Amniotic epithelial cell (primary cell): ENCODE measurements around the gene SKOR2.
"Not testable (repeated sequence)": the region's sequence is repeated elsewhere in the genome, so short reads cannot be mapped to it uniquely, and the experiment has no call there.

Source experiments
- DNase-seq: peaks from one replicate; pipeline ENCODE4 v3.0.0-alpha.2; 2010; ENCODE audit warnings: low read depth

The SKOR2 gene

GRCh38 chr18:47195961-47196360 is 55.5 kb downstream of the SKOR2 start:
- not testable (repeated sequence) for DNase-seq

- peak; percentile 55 for DNase-seq
Observed at GRCh38 chr18:47191961-47192360, 59.5 kb downstream of the SKOR2 start.

GRCh38 chr18:47187721-47188120 is 63.7 kb downstream of the SKOR2 start:
- no peak for DNase-seq

GRCh38 chr18:47184419-47185050 is 66.9 kb downstream of the SKOR2 start:
- DNase-seq = peak; percentile 83

GRCh38 chr18:47182156-47182555 is 69.3 kb downstream of the SKOR2 start:
- DNase-seq = not testable (repeated sequence)

- no peak for DNase-seq
Observed at GRCh38 chr18:47180765-47181164, 70.7 kb downstream of the SKOR2 start.

- DNase-seq = no peak
Observed at GRCh38 chr18:47179520-47179919, 71.9 kb downstream of the SKOR2 start.

- DNase-seq = peak; percentile 89
Observed at GRCh38 chr18:47175898-47176575, 75.4 kb downstream of the SKOR2 start, which contains the start of gene IER3IP1. TSS of gene IER3IP1 (minus strand) at chr18:47176364. CDS start at chr18:47176277, 87 bp downstream.

- no peak for DNase-seq
Observed at GRCh38 chr18:47175283-47175897, 76.1 kb downstream of the SKOR2 start.

GRCh38 chr18:47174545-47175116 is 76.8 kb downstream of the SKOR2 start:
- no peak for DNase-seq

GRCh38 chr18:47172476-47172875 is 79.0 kb downstream of the SKOR2 start:
- DNase-seq = peak; percentile 29

GRCh38 chr18:47168913-47169312 is 82.5 kb downstream of the SKOR2 start:
- DNase-seq = no peak

- no peak for DNase-seq
Observed at GRCh38 chr18:47168509-47168908, 83.0 kb downstream of the SKOR2 start.

GRCh38 chr18:47166294-47166693 is 85.2 kb downstream of the SKOR2 start:
- peak; percentile 29 for DNase-seq

GRCh38 chr18:47163241-47163640 is 88.2 kb downstream of the SKOR2 start:
- DNase-seq = peak; percentile 87

- no peak for DNase-seq
Observed at GRCh38 chr18:47160256-47160655, 91.2 kb downstream of the SKOR2 start.

GRCh38 chr18:47158404-47158803 is 93.1 kb downstream of the SKOR2 start:
- peak; percentile 63 for DNase-seq
